Activated naive CD4-positive, alpha-beta T cell treated with anti-CD3 and anti-CD28 coated beads for 36 hours (primary cell): ENCODE results near the gene ZNF577. TPM values are rescaled to one million over a fixed set of nuclear protein-coding genes. Genes with fewer than 3 reads are reported as not detected.

Experiments used
- CTCF ChIA-PET: fragments of 350-600 bp; sonication (Branson Sonifier 250); formaldehyde crosslinking; loops from one replicate; lab custom pipeline; 2021; ENCODE audit warnings: antibody characterized with exemption; lab: Charles Lee
- DNase-seq: peaks from one replicate; pipeline ENCODE4 v3.0.0-alpha.2; 2020
- H3K27ac Mint-ChIP-seq: one replicate; pipeline ENCODE4 v1.8.0; 2021; ENCODE audit warnings: mild to moderate bottlenecking, mixed read lengths
- H3K27me3 Mint-ChIP-seq: one replicate; pipeline ENCODE4 v1.8.0; 2021; ENCODE audit warnings: low read depth, mixed read lengths
- H3K36me3 Mint-ChIP-seq: one replicate; pipeline ENCODE4 v1.8.0; 2021; ENCODE audit warnings: low read depth, mixed read lengths
- H3K4me1 Mint-ChIP-seq: one replicate; pipeline ENCODE4 v1.8.0; 2021; ENCODE audit warnings: low read depth, mixed read lengths
- H3K4me3 Mint-ChIP-seq: one replicate; pipeline ENCODE4 v1.8.0; 2021; ENCODE audit warnings: mild to moderate bottlenecking, moderate library complexity, mixed read lengths
- H3K9me3 Mint-ChIP-seq: one replicate; pipeline ENCODE4 v1.8.0; 2021; ENCODE audit warnings: mixed read lengths
- intact Hi-C: fragments of 100-400 bp; cut with micrococcal nuclease; formaldehyde crosslinking; loops from one replicate; pipeline ENCODE4 v1.15.1; 2023
- total RNA-seq, 2 experiments: library from RNA; stranded (reverse); gene quantifications; one replicate each; pipeline ENCODE4 v1.2.3, GENCODE V29; 2021

The ZNF577 gene
- total RNA-seq, 2 experiments from 2014 or later: 5.4 to 5.6 TPM

DNA sequence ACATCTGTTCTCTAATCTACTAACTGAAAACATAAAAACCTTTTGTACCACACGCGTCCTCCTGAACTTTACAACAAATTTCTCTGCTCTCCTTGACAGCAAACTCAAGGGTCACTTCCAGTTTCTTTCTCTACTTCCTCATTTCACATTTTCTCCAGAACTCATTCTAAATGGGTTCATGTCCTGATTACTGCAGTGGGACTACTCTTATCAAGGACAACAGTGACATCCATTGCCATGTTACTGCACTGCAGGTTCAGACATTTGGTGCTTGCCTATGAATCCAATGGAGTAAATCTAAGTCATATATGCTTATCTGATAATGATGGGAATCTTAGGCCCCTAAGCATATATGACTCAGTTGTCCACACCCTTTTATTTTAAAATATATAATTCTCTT, 57.5 kb downstream of the ZNF577 start:
- Mint-ChIP-seq H3K36me3 (peaks cover 8% of the 10 kb centered on the region), H3K4me1 (no peaks in the 10 kb centered on the region), H3K9me3 (peaks cover 43% of the 10 kb centered on the region), H3K27ac (no peak overlapping the region), H3K4me3 (no peak overlapping the region), H3K27me3 (no peaks in the 10 kb centered on the region)
- CTCF ChIA-PET: no interaction called here
- DNase-seq: no peak
- intact Hi-C loops: no loop called here

DNA sequence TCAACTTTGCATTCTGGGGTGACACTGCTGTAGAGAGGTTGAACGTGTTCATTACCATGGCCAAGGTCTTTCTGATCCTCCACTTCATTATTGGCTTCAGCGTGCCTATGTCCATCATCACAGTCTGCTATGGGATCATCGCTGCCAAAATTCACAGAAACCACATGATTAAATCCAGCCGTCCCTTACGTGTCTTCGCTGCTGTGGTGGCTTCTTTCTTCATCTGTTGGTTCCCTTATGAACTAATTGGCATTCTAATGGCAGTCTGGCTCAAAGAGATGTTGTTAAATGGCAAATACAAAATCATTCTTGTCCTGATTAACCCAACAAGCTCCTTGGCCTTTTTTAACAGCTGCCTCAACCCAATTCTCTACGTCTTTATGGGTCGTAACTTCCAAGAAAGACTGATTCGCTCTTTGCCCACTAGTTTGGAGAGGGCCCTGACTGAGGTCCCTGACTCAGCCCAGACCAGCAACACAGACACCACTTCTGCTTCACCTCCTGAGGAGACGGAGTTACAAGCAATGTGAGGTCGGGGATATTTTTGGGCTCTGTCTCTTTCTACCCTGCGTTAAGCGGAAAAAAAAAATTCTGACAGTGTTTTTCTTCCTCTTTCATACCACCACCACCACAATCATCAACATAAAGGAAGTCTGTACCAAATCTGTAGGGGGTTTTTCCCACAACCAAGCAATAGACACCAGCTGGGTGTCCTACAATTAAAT, 63.3 kb downstream of the ZNF577 start:
- Mint-ChIP-seq H3K27ac (no peak overlapping the region), H3K4me3 (no peak overlapping the region), H3K4me1 (no peaks in the 10 kb centered on the region), H3K9me3 (peaks cover 44% of the 10 kb centered on the region), H3K36me3 (peaks cover 2% of the 10 kb centered on the region), H3K27me3 (peaks cover 3% of the 10 kb centered on the region)
- CTCF ChIA-PET: no interaction called here
- intact Hi-C loops: no loop called here
- no peak for DNase-seq

DNA sequence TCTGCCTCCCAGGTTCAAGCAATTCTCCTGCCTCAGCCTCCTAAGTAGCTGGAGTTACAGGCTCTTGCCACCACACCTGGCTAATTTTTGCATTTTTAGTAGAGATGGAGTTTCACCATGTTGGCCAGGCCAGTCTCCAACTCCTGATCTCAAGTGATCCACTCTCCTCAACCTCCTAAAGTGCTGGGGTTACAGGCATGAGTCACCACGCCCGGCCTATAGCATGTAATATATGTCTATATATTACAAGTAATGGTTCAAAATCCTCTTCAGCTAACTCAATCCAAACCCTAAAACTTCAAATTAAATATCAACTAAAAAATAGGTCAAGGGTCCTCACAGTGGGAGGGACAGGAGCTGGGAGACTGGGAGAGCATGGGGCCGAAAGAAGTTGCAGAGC, 64.8 kb downstream of the ZNF577 start:
- CTCF ChIA-PET: no interaction called here
- Mint-ChIP-seq H3K36me3 (peaks cover 2% of the 10 kb centered on the region), H3K27ac (no peak overlapping the region), H3K4me3 (no peak overlapping the region), H3K9me3 (peaks cover 41% of the 10 kb centered on the region), H3K27me3 (peaks cover 3% of the 10 kb centered on the region), H3K4me1 (no peaks in the 10 kb centered on the region)
- DNase-seq: no peak
- intact Hi-C loops: no loop called here

DNA sequence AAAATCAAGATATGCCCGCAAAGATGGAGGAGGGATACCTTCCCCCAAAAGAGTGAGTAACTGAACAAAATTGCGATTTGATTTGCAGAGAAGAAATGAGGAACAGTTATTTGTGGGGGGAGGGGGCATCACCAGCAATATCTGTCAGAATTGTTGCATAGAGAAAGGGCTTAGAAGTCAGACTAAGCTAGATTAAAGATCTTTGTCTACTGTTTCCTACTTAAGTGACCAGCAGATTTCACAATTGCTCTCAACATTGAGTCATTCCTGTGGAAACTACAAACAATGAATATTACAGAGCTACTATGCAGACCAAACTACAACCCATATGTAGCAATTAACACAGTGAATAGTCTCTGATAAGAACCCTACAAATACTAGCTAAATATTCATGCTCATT, 65.4 kb downstream of the ZNF577 start:
- Mint-ChIP-seq H3K9me3 (peaks cover 39% of the 10 kb centered on the region), H3K36me3 (peaks cover 2% of the 10 kb centered on the region), H3K4me3 (no peak overlapping the region), H3K27me3 (peaks cover 3% of the 10 kb centered on the region), H3K27ac (no peak overlapping the region), H3K4me1 (no peaks in the 10 kb centered on the region)
- intact Hi-C loops: no loop called here
- CTCF ChIA-PET: no interaction called here
- DNase-seq: no peak

DNA sequence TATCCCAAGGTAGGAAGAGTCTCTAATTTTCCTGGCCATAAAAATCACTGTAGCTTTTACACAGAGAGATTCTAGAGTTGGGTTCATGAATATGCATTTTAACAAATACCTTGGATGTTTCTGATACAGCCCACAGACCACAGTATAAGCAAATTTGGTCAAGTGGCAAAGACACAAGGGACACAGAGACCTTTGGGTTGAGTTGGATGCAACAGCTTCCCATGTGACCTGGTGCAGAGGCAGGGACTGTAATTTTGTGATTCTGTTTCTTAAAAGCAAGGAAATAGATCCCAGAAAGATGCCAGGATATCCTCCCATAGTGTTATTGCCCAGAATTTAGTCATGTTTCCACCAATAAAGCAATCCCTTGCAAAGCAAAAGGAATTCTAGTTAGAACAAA, 65.8 kb downstream of the ZNF577 start:
- H3K36me3 Mint-ChIP-seq: peaks cover 2% of the 10 kb centered on the region
- no peaks in the 10 kb centered on the region for H3K4me1 Mint-ChIP-seq
- H3K27me3 Mint-ChIP-seq: peaks cover 3% of the 10 kb centered on the region
- intact Hi-C loops: no loop called here
- no peak overlapping the region for H3K27ac Mint-ChIP-seq
- no peak for DNase-seq
- H3K9me3 Mint-ChIP-seq: peaks cover 35% of the 10 kb centered on the region
- H3K4me3 Mint-ChIP-seq: no peak overlapping the region
- CTCF ChIA-PET: no interaction called here

DNA sequence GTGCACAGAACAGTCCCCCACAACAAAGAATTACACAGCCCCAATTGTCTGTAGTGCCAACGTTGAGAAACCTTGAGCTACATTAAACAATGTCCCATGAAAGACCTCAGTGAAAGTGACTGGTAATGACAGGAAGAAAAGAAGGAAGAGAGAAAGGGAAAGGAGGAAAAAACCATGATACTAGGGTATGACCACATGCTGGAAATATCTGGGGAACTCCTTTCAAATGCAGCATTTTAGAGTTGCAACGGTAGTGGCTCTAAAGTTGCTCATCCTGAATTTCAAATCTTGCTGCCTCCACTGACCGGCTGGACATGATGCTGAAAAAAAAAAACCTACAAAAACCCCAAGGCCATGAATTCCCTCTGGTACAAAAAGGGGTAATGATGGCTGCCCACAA, 66.3 kb downstream of the ZNF577 start:
- CTCF ChIA-PET: no interaction called here
- Mint-ChIP-seq H3K27ac (no peak overlapping the region), H3K4me3 (no peak overlapping the region), H3K36me3 (peaks cover 2% of the 10 kb centered on the region), H3K9me3 (peaks cover 31% of the 10 kb centered on the region), H3K4me1 (no peaks in the 10 kb centered on the region), H3K27me3 (peaks cover 3% of the 10 kb centered on the region)
- intact Hi-C loops: no loop called here
- DNase-seq: no peak

Other genes starting within 250 kb of the ZNF577 start
- gene SIGLEC14, start 241.1 kb downstream of the ZNF577 start, total RNA-seq: not detected
- gene SPACA6, start 194.6 kb downstream of the ZNF577 start, total RNA-seq: 1 to 10 TPM; 5.8 to 6.6 TPM
- gene HAS1, start 164.0 kb downstream of the ZNF577 start, total RNA-seq: not detected
- not detected for gene FPR1, start 136.1 kb downstream of the ZNF577 start, total RNA-seq
- not detected for gene FPR2, start 126.8 kb downstream of the ZNF577 start, total RNA-seq
- not detected for gene FPR3, start 92.8 kb downstream of the ZNF577 start, total RNA-seq
- 10 to 100 TPM; 10.4 to 11.6 TPM for gene ZNF649, start 17.1 kb upstream of the ZNF577 start, total RNA-seq
- 1 to 10 TPM; 2.0 to 3.1 TPM for gene ZNF613, start 39.5 kb upstream of the ZNF577 start, total RNA-seq
- gene ZNF350, start 98.9 kb upstream of the ZNF577 start, total RNA-seq: 1 to 10 TPM; 6.6 to 6.7 TPM
- 1 to 10 TPM; 6.8 to 7.9 TPM for gene ZNF615, start 120.3 kb upstream of the ZNF577 start, total RNA-seq
- gene ZNF614, start 140.4 kb upstream of the ZNF577 start, total RNA-seq: 1 to 10 TPM; 7.5 to 8.2 TPM
- 1 to 10 TPM; 6.2 to 6.7 TPM for gene ZNF432, start 160.9 kb upstream of the ZNF577 start, total RNA-seq
- 10 to 100 TPM; 13.3 to 15.5 TPM for gene ZNF841, start 207.8 kb upstream of the ZNF577 start, total RNA-seq